Renal cortex interstitium (tissue), 11 donors: ENCODE data around the gene GPR68. TPM values are rescaled to one million over a fixed set of nuclear protein-coding genes. Genes with fewer than 3 reads are reported as not detected.
"Not testable (repeated sequence)": the region's sequence is repeated elsewhere in the genome, so short reads cannot be mapped to it uniquely, and the experiment has no call there.

Experiments
- DNase-seq, 11 donors: peaks; one replicate each; pipeline ENCODE4 v3.0.0-alpha.2; 2013; ENCODE audit warnings: low read depth in 9 of 11, low spot score in 4 of 11; ENCODE audit errors: extremely low read depth in 1 of 11
- polyA plus RNA-seq, 3 donors: library from polyadenylated mRNA; unstranded; fragments of 120-200 nt; gene quantifications; one replicate each; pipeline ENCODE4 v1.2.1, GENCODE V29; 2013; ENCODE audit not compliant: insufficient read length in 3 of 3

Gene GPR68
- polyA plus RNA-seq, 3 donors, result 1.8 to 4.2 (median 1.9) TPM

GRCh38 chr14:91215381-91215780 lies 29.1 kb downstream of the GPR68 start:
- DNase-seq, result no peak

- DNase-seq, result no peak
Measured at GRCh38 chr14:91214306-91214705, 30.2 kb downstream of the GPR68 start.

GRCh38 chr14:91211017-91211416 lies 33.5 kb downstream of the GPR68 start:
- no peak for DNase-seq

- DNase-seq, result no peak
Measured at GRCh38 chr14:91207008-91207407, 37.5 kb downstream of the GPR68 start.

GRCh38 chr14:91205459-91205858 lies 39.0 kb downstream of the GPR68 start:
- DNase-seq, result no peak

GRCh38 chr14:91204657-91205056 lies 39.8 kb downstream of the GPR68 start:
- DNase-seq, result no peak

GRCh38 chr14:91202234-91202974 lies 42.1 kb downstream of the GPR68 start:
- DNase-seq, result no peak

- DNase-seq, result not testable (repeated sequence)
Measured at GRCh38 chr14:91200802-91201201, 43.7 kb downstream of the GPR68 start.

- no peak for DNase-seq
Measured at GRCh38 chr14:91197631-91198030, 46.9 kb downstream of the GPR68 start.

- no peak for DNase-seq
Measured at GRCh38 chr14:91195881-91196280, 48.6 kb downstream of the GPR68 start.

GRCh38 chr14:91193069-91193468 lies 51.4 kb downstream of the GPR68 start:
- DNase-seq, result no peak

GRCh38 chr14:91190853-91191252 lies 53.7 kb downstream of the GPR68 start:
- no peak for DNase-seq

GRCh38 chr14:91187271-91187670 lies 57.2 kb downstream of the GPR68 start:
- DNase-seq, result no peak

GRCh38 chr14:91186515-91187066 lies 57.9 kb downstream of the GPR68 start:
- DNase-seq, result no peak

GRCh38 chr14:91185721-91186120 lies 58.8 kb downstream of the GPR68 start:
- no peak for DNase-seq

- no peak for DNase-seq
Measured at GRCh38 chr14:91184559-91184958, 59.9 kb downstream of the GPR68 start.

- not testable (repeated sequence) for DNase-seq
Measured at GRCh38 chr14:91182753-91183152, 61.8 kb downstream of the GPR68 start.
